GM19468 (cell line): ENCODE data around the gene EIF3F.

Experiments
- ATAC-seq: cut with Tn5 transposase; IDR thresholded peaks from one replicate; pipeline ENCODE4 v1.9.1; 2021; ENCODE audit warnings: mild to moderate bottlenecking, moderate library complexity, moderate number of reproducible peaks; ENCODE audit not compliant: unreplicated experiment; ENCODE audit errors: extremely low read depth

EIF3F gene

DNA sequence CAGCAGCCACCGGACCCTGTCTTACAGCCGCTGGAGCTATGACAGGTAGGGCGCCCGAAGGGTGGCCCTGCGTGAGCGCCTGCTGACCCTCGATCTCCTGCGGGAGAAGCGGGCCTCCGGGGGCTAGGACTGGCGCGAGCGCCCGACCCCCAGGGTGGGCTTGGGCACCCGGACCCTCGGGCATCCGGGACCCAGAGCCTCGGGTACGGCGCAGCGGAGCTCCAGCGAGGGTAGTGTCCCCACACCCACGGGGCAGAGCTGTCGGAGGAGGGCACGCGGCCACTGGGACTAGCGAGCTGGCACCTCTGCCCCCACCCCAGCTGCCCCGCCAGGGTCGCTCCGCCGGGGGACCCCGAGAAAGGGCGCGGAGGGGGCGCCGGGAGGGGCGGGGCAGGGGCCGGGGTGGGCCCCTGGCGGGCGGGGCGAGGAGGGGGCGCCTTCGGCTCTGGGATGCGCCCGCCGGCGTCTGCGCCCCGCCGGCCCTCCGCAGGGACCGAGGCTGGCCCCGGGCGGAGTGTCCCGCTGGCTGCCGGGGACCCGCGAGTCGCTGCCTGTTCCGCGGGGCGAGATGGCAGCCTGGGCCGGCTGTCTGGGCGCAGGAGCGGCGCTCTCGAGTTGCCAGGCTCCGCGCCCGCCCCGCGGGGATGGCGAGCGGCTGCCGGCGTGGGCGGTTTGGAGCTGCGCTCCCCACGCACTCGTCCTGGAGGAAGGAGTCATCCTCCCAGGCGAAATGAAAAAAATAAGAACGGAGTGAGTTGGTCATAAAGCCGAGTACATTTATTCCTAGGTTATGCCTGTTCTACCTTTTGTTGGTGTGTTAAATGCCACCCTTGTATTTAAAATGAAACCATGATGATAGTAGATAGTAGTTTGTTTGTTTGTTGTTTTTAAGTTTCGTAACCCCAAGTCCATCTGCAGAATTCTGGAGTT is 32.4 kb downstream of the EIF3F start:
- ATAC-seq = no peak

GRCh38 chr11:8020244-8020597 is 33.1 kb downstream of the EIF3F start:
- ATAC-seq = no peak

DNA sequence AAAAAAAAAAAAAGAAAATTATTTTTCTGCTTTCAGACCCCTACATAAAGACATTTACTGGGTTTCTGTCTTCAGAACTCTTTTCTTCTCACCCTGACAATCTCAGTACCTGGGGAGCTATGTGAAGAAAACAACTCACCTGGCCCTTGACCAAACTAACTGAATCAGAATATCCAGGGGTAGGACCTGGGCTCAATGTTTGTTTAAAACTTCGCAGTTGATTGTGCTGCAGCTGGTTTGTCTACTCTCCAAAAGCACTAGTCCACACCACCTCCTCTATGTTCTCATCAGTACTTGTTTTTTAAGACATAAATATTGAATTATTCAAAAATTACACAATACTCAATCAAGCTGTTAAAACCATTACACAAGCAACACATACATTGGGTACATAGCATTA is 34.8 kb downstream of the EIF3F start:
- ATAC-seq = no peak

DNA sequence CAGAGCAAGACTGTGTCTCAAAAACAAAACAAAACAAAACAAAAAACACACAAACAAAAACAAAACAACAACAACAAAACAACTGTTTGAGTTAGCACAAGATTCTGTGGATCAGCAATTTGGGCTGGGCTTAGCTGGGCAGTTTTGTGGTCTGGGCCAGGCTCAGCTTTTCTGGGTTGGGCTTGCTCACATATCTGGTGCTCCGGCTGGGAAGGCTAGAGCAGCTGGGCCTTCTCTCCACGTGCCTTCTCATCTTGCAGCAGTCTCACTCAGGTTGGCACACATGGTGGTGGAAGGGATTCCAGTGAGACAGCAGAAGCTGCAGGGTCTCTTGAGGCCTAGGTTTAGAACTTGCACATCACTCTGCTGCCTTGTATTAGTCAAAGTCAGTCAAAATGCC is 35.7 kb downstream of the EIF3F start:
- ATAC-seq = no peak

- ATAC-seq = no peak
Observed at GRCh38 chr11:8023831-8024555, 36.9 kb downstream of the EIF3F start.

- ATAC-seq = no peak
Observed at GRCh38 chr11:8025123-8025522, 38.0 kb downstream of the EIF3F start.

DNA sequence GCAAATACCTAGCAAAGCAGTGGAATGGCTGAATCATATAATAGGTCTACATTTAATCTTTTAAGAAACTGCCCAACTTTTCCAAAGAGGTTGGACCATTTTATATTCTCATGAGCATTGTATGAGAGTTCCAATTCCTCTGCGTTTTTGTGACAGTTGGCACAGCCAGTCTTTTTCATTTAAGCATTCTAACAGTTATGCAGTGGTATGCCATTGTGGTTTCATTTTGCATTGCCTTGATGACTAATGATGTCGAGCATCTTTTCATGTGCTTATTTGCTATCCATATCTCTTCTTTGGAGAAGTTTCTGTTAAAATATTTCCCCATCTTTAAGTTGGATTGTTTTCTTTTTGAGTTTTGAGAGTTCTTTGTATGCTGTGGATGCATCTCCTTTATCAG is 38.7 kb downstream of the EIF3F start:
- no peak for ATAC-seq

DNA sequence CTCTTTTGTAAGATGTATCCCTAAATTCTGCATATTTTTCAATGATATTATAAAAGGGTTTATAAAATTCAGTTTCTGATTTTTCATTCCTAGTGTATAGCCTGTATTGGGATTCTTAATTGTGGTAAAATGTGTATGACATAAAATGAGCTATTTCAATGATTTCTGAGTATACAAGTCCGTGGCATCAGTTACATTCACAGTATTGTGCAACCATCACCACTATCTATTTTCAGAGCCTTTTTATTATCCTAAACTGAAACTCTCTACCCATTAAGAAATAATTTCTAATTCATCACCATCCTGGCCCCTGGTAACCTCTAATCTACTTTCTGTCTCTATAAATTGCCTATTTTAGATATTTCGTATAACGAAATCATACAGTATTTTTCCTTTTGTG is 39.8 kb downstream of the EIF3F start:
- no peak for ATAC-seq

- ATAC-seq = no peak
Observed at GRCh38 chr11:8028766-8029165, 41.6 kb downstream of the EIF3F start.

DNA sequence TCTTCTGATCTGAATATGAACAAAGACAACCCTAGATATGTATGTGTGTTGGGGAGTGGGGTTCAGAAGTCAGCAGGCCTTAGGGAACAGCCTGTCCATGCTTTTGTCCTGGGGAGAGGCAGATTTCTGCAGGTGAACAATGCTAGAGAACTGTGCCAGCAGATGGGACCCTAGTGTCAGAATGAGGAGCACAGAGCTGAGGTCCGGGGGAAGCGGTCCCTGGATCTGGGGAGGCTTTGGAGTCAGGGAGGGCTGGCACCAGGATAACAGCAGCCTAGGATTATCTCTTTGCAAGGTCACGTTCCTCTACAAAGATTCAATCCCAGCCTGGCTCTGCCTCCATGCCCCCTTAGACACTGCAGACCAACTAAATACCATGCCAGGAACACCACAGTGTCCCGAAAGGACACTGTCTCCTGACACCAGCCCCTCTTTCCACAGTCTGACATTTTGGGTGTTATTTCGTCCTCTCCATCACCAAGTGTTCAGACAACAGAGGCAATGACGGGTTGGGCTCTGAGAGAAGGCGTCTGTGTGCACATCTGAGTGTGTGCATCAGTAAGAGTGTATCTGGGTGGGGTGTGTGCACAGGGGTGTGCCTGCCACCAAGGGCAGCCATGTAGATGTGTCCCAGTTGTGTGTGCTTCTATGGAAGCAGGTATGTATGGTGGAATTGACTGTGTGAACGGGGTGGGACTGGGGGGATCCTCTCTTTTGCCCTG is 43.5 kb downstream of the EIF3F start:
- no peak for ATAC-seq

DNA sequence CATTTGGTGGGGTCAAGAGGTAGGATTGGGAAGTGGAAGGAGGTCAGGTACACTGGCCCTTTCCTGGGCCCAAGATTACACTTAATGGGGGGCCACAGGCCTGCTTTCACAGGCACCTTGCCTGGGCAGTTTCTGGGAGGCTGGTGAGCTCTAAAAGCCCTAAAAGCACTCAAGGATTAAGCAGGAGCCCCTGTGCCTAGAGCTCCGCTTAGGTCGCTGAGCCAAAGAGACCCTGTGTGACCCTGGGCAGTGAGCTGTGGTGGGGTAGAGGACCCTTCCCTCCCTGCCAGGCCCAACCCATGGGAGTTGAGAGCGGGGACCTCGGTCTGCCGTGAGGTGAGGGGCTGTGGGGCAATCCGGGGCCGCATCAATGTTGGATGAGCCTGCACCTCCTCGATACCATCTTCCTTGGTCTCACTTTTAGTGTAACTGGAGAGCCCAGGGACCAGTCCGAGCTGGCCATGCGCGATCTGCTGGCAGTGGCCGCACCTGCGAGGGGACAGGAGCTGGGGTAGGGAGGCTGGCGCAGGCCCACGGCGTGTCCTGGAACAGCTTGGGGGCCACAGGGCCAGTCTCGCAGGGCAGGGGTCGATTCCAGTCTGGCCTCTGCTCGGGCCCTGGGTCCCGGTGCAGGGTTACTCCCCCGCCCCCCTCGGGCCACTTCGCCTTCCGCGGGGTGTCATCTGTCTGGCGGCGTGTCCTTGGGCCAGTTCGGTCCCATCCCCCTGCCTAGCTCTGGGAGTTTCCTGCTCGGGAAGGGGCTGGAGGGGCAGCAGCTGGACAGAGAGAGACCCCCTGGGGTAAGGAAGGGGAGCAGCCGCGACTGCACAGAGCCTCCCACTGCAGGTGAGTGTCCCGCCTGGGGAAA is 44.3 kb downstream of the EIF3F start:
- ATAC-seq = no peak

DNA sequence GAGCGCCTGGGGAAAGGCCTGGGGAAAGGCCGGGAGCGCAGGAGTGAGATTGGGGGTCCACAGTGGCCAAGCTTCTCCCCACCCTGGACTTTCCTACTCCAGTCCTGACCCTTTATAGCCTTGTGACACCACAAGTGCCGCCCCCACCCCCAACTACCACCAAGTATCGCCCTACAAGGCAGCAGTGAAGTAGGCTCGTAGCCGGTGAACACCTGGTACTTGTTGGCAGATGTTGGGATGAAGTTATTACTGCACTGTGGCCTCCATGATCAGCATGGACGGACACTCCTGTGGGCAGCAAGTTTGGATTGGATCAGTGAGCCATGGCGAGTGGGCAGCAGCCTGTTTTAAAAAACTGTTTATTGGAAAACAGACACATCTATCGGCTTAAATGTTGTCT is 45.0 kb downstream of the EIF3F start:
- ATAC-seq = no peak

GRCh38 chr11:8032576-8033304 is 45.6 kb downstream of the EIF3F start:
- no peak for ATAC-seq

GRCh38 chr11:8033305-8034105 is 46.4 kb downstream of the EIF3F start:
- peak; percentile 34 for ATAC-seq

DNA sequence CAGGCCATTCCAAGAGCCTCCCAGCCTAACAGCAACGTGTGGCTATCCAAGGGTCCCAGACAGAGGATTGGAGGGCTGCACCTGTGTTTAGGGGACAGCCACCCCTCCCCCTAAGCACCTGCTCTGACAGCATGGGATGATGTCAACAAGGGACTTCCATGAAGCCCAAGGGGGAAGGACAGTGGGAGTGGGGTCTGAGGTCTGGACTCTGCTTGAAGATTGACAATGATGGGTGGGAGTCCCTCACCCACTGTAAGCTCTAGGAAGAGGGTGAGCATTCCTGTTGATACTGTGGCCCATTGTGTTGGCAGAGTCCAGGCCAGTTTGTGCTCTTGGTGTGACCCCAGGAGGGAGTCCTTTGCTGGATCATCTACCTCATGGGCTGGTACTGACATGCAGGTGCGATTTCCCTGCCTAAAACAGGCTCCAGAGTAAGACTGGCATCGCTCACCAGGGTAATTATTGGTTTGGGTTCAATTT is 47.0 kb downstream of the EIF3F start:
- no peak for ATAC-seq

GRCh38 chr11:8034604-8035190 is 47.6 kb downstream of the EIF3F start:
- no peak for ATAC-seq

DNA sequence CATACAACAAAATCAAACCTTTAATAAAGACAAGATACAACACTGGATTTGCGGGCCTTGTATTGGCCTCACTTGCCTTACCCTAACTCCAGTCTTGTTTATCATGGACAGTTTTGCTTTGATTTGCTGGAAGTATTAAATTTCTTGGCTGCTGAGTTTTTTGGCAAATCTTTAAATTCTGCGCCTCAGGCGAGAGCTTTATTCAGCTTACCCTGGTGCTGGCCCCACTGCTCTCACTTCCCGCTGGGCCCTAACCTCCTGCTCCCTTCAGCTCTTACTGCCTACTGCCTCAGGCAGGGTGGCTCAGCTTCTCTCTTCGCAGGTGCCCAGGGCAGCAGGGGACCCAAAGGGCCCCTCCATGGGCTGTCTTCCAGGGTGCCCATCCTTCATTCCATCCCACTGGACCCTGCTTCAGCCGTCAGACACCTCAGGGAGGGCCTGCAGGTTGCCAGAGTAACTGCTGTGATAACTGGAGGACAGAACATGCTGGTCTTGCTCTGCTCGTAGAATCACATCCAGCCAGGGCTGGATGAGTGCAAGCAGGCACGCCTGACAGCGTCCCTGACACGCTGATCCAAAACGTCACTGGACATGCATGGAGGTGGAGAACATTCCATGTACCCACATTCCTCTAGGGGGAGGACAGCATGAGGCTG is 48.2 kb downstream of the EIF3F start:
- ATAC-seq = no peak
